ENCODE data around the gene HIC1.

HIC1 gene

GRCh38 chr17:2025220-2025621 lies 29.7 kb upstream of the HIC1 start, which contains the start of gene RTN4RL1:
Gene RTN4RL1, minus strand, starts transcription at chr17:2025334. Its CDS starts 469 bp downstream, at chr17:2024865.
- peak; percentile 49 to 77 (median 56) for DNase-seq

- DNase-seq: no peak
Measured at GRCh38 chr17:2025622-2026309, 29.1 kb upstream of the HIC1 start.

GRCh38 chr17:2027528-2028233 lies 27.2 kb upstream of the HIC1 start:
- no peak for DNase-seq

GRCh38 chr17:2028234-2028614 lies 26.7 kb upstream of the HIC1 start:
- no peak for DNase-seq

GRCh38 chr17:2028737-2029136 lies 26.2 kb upstream of the HIC1 start:
- no peak for DNase-seq

DNA sequence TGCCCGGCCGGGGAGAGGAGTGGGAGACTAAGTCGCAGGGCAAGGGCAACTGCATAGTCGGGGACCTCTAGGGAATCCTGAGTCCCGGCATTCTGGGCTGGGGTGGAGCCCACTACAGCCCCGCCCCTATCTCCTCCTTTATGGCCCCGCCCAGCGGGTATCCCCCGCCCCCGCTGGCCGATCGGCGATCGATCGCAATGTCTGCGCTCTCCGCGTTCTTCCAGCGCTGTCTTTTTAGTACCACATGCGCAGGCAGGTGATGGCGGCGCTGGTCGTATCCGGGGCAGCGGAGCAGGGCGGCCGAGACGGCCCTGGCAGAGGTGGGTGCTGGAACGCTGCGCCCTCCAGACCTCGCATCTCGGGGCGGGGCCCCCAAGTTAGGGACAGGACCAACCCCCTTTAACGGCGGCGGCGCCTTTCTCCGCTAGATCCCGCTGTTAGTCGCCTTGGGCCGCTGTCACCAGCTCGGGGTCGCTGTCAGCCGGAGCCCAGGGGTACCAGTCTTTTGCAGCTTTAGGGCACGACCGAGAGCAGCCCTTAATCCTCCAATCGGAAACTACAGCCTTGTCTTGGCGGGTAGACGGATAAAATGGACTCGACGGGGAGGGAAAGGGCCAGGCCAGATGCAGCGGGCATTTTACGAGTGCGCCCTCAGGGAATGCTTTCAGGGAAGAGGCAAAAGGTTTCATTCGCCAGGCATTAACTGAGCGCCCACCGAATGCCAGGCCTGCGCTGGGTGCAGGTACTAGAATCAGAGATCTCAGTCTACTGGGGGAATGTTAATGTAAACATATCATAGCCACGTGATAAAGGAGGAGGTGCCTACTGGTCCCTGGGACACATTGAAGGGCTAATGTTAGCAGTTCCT lies 24.8 kb upstream of the HIC1 start, which contains the start of gene DPH1:
Gene DPH1, plus strand, starts transcription at position 243 of the 868 bp plus-strand sequence. Its CDS starts 17 bp downstream, at position 260.
- peak; percentile 69 to 88 (median 78) for DNase-seq

- DNase-seq: peak in 2 of 5 experiments; percentile 42 to 46
Measured at GRCh38 chr17:2030779-2031163, 24.1 kb upstream of the HIC1 start.

- no peak for DNase-seq
Measured at GRCh38 chr17:2033153-2033552, 21.8 kb upstream of the HIC1 start.

GRCh38 chr17:2034157-2034556 lies 20.7 kb upstream of the HIC1 start:
- no peak for DNase-seq

- no peak for DNase-seq
Measured at GRCh38 chr17:2034806-2035540, 19.9 kb upstream of the HIC1 start.

GRCh38 chr17:2035541-2036488 lies 19.1 kb upstream of the HIC1 start:
- no peak for DNase-seq

DNA sequence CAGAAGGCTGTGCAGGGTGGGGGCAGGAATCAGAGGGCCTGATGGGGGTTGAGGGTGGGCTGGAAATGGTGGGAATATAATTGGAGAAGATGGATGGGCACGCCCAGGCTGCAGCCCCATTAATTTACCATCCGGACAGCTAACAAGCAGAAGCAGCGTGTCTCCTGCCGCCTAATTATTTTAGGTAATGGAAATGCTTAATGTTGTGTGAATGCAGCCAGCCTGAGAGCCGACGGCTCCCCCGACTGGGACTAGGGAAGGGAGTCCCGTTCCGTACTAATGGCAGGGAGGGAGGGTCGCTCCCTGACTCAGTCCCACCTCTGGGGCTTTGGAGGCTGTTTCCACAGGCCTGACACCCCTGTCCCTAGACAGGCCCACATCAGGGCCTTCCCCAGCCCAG lies 17.7 kb upstream of the HIC1 start:
- no peak for DNase-seq

- DNase-seq: no peak
Measured at GRCh38 chr17:2040219-2040827, 14.6 kb upstream of the HIC1 start.

DNA sequence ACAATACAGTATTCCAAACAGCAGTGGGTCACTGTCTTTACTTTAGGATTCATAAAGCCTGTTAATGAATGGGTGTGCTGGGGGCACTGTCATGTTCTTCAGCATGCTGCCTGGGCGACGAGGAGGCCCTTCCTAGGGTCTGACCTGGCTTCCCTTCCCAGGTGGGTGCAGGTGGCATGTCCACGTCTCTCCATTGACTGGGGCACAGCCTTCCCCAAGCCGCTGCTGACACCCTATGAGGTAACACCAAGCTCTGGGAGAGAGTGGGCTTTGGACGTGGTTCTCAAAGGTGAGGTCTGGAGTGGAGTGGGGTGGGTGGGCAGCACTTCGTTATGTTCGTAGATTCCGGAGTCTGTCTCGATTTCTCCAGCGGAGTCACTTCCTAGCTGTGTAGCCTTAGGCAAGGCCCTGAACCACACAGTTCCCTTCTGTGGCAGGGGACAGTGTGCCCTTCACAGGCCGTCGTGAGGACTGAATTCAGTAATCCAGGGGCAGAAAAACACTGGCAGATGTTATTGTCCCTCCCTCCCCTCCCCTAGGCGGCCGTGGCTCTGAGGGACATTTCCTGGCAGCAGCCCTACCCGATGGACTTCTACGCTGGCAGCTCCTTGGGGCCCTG lies 13.9 kb upstream of the HIC1 start:
- no peak for DNase-seq

DNA sequence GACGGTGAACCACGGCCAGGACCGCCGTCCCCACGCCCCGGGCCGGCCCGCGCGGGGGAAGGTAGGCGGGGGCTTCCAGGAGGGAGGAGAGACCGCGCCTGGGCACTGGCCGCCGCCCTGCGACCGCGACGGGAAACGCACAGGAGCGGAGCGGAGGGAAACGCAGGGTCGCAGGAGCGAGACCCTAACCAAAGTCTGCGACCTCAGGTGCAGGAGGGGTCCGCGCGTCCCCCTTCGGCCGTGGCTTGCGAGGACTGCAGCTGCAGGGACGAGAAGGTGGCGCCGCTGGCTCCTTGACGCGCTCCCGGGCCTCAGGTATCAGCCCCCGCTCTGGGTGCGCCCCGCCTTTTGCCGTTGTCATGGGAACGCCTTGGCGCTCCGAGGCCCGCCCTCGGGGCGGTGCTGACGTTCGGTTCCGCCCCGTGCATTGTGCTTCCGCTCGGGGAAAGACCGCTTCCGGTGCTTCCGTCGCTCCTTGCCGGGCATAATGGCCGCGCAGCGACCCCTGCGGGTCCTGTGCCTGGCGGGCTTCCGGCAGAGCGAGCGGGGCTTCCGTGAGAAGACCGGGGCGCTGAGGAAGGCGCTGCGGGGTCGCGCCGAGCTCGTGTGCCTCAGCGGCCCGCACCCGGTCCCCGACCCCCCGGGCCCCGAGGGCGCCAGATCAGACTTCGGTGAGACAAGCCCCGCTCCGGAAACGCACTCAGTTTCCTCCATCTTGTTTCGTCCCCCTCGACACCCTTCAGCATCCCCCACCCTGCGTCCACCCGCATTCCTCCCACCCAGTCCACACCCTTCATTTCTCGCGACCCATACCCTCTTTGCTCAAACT lies 13.1 kb upstream of the HIC1 start, which contains the start of gene OVCA2:
Gene OVCA2, plus strand, starts transcription at position 462 of the 829 bp plus-strand sequence. Its CDS starts 26 bp downstream, at position 488.
- DNase-seq: peak; percentile 94 to 97 (median 95)

DNA sequence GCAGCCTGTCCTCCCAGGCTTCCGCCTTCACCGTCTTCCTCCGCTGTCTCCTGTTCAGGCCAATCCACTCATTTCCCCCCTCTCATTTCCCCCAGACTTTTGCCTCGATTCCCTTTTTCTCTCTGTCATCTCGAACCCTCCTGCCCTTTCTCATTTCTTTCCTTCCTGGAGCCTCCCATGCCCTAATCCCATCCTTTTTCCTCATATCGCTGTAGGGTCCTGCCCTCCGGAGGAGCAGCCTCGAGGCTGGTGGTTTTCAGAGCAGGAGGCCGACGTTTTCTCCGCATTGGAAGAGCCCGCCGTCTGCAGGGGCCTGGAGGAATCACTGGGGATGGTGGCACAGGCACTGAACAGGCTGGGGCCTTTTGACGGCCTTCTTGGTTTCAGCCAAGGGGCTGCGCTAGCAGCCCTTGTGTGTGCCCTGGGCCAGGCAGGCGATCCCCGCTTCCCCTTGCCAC lies 12.5 kb upstream of the HIC1 start:
- no peak for DNase-seq

- no peak for DNase-seq
Measured at GRCh38 chr17:2042933-2043332, 12.0 kb upstream of the HIC1 start.

DNA sequence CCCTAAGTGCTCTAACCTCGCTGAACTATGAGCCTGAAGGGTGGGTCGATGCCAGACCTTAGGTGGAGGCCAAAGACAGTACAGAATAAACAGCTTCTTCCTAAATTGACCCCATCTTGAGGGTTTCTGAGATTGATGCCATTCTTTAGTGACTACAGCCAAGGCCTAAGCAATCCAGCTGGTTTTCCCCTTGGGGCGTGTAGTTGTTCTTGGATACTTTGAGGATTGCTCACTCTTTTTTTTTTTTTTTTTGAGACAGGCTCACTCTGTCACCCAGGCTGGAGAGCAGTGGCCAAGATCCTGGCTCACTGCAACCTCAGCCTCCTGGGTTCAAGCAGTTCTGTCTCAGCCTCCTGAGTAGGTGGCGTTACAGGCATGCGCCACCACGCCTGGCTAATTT lies 11.1 kb upstream of the HIC1 start:
- no peak for DNase-seq

DNA sequence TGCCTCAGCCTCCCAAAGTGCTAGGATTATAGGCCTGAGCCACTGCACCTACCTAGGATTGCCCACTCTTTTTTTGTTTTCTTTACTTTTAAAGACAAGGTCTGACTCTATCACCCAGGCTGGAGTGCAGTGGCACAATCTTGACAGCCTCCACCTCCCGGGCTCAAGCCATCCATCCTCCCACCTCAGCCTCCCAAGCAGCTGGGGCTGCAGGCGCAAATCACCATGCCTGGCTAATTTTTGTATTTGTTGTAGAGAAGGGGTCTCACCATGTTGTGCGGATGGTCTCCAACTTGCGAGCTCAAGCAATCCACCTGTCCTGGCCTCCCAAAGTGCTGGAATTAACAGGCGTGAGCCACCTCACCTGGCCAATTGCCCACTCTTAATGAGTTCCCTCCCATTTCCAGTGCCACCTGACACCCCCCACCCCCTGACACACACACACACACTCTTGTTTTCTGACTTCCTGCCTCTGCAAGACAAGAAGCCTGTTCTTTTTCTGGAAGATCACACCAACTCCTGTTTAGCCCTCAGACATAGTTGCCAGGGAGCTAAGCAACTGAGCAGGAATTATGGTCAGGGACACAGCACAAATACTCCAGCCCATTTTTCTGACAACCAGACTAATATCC lies 10.5 kb upstream of the HIC1 start:
- DNase-seq: no peak
